Measurements from ENCODE around the gene IKZF2.

Gene IKZF2

DNA sequence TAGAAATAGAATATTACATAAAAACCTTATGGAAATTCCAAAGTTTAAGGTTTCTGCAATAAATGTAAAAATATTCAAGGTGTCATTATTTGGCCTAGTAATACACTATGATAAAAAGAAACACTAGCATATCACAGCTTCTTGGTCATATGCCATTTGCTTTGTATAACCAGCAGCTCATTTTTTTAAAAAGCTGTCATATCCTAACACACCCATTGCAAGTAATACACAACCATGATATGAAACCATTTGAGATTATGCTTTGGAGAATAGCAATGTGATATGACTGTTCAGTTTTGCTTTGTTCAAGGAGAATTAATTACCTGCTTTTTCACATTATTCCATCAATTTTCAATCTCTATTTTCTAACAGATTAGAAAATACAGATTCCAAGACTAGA lies 149.0 kb downstream of the IKZF2 start:
- no peak for TF ChIP-seq CTCF (IDR thresholded peaks at IDR 0.05; ENCODE audit: insufficient read depth, low read depth, low read length, missing control alignments)
- H3K4me3 ChIP-seq (ENCODE audit: low read depth, low read length): no peak overlapping the region
- no peak for DNase-seq (ENCODE audit: low read depth)

GRCh38 chr2:213001297-213001910 lies 150.0 kb downstream of the IKZF2 start:
- no peak overlapping the region for H3K4me3 ChIP-seq (ENCODE audit: low read depth, low read length)
- DNase-seq (ENCODE audit: low read depth): no peak
- no peak for TF ChIP-seq CTCF (IDR thresholded peaks at IDR 0.05; ENCODE audit: insufficient read depth, low read depth, low read length, missing control alignments)

GRCh38 chr2:212998626-212999359 lies 152.6 kb downstream of the IKZF2 start:
- no peak overlapping the region for H3K4me3 ChIP-seq (ENCODE audit: low read depth, low read length)
- DNase-seq (ENCODE audit: low read depth): no peak
- TF ChIP-seq CTCF (IDR thresholded peaks at IDR 0.05; ENCODE audit: insufficient read depth, low read depth, low read length, missing control alignments): no peak

GRCh38 chr2:212997526-212998020 lies 153.8 kb downstream of the IKZF2 start:
- no peak for DNase-seq (ENCODE audit: low read depth)
- H3K4me3 ChIP-seq (ENCODE audit: low read depth, low read length): no peak overlapping the region
- TF ChIP-seq CTCF (IDR thresholded peaks at IDR 0.05; ENCODE audit: insufficient read depth, low read depth, low read length, missing control alignments): no peak

GRCh38 chr2:212995920-212996319 lies 155.5 kb downstream of the IKZF2 start:
- no peak overlapping the region for H3K4me3 ChIP-seq (ENCODE audit: low read depth, low read length)
- no peak for DNase-seq (ENCODE audit: low read depth)
- no peak for TF ChIP-seq CTCF (IDR thresholded peaks at IDR 0.05; ENCODE audit: insufficient read depth, low read depth, low read length, missing control alignments)

DNA sequence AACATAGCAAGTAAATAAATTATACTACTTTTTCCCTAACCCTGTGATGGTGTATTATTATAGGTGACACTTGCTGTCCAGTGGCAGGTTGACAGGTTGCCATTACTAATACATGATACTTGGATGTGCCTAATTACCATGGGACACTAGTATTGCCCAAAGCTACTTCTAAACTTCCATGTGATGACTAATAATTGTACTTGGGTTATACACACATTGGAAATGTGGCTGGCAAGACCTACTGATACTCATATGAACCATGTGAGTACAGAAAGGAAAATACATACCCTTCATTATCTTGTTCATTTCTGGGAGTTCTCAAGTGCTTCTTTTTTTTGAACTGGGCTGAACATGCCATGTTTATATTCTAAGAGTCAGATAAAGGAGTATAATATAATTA lies 156.4 kb downstream of the IKZF2 start:
- no peak for DNase-seq (ENCODE audit: low read depth)
- no peak overlapping the region for H3K4me3 ChIP-seq (ENCODE audit: low read depth, low read length)
- TF ChIP-seq CTCF (IDR thresholded peaks at IDR 0.05; ENCODE audit: insufficient read depth, low read depth, low read length, missing control alignments): no peak

Data from GM12865 (cell line).